ENCODE data around the gene AUP1.
A peak's percentile ranks its signal among the peaks of the same experiment; 100 is the strongest.

AUP1 gene

DNA sequence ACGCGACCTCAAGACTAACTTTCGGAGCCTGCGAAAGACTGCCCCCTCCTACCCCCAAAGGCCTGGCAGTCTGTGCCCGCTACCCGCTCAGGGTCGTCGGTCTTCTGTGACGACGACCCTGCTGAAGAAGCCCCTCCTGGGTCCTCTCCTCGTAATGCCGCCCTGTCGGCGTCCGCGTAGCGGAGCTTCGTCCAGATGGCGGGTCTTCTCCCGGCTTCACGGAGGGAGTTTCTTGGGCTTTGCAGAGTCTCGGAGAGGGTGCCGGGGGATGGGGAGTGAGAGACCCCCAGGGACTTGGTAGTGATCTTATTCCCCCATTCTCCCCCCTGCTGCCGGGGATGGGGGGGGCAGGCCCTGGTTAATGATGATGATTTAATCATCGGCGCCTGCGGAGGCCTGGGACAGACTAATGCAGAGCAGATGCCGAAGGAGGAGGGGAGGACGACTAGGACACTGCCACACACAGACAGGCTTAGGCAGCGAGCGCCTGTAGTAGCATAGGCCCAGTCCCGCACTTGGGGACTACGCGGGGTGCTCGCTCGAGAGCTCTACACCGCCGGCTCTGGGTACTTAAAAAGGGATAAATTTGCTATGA lies 21.5 kb downstream of the AUP1 start:
- Histone ChIP-seq H3K79me2 (ENCODE audit: insufficient read depth, low read length) (0 out of 2 replicates have a peak, but pooled peaks cover 3% of the 10 kb centered on the region), H3K9me3 (ENCODE audit: insufficient read depth, low read length) (no peaks in the 10 kb centered on the region), H4K20me1 (ENCODE audit: low read depth, low read length) (no peaks in the 10 kb centered on the region), H3K9ac (ENCODE audit: low read length) (peak overlapping the region; percentile 68), H3K27ac (ENCODE audit: low read depth, low read length) (peak overlapping the region; percentile 90), H2AFZ (ENCODE audit: low read depth, low read length, severe bottlenecking) (peak overlapping the region; percentile 98), H3K36me3 (ENCODE audit: low read length) (no peaks in the 10 kb centered on the region), H3K9me2 (replicated peaks; ENCODE audit: insufficient read depth, low read length) (no peaks in the 10 kb centered on the region), H3K4me3 (ENCODE audit: insufficient read depth, low read length, poor library complexity, severe bottlenecking) (peak overlapping the region; percentile 70), H3K4me2 (ENCODE audit: low read depth, low read length, poor library complexity, severe bottlenecking) (peak overlapping the region; percentile 66), H3K27me3 (ENCODE audit: low read length) (no peaks in the 10 kb centered on the region), H3F3A (ENCODE audit: insufficient read depth) (peaks cover 4% of the 10 kb centered on the region; the same call in 1 of the 2 replicates)
- TF ChIP-seq EZH2phosphoT487 (conservative IDR thresholded peaks at IDR 0.05; ENCODE audit: low read length), result no peak
- TF ChIP-seq, protein P1, sequence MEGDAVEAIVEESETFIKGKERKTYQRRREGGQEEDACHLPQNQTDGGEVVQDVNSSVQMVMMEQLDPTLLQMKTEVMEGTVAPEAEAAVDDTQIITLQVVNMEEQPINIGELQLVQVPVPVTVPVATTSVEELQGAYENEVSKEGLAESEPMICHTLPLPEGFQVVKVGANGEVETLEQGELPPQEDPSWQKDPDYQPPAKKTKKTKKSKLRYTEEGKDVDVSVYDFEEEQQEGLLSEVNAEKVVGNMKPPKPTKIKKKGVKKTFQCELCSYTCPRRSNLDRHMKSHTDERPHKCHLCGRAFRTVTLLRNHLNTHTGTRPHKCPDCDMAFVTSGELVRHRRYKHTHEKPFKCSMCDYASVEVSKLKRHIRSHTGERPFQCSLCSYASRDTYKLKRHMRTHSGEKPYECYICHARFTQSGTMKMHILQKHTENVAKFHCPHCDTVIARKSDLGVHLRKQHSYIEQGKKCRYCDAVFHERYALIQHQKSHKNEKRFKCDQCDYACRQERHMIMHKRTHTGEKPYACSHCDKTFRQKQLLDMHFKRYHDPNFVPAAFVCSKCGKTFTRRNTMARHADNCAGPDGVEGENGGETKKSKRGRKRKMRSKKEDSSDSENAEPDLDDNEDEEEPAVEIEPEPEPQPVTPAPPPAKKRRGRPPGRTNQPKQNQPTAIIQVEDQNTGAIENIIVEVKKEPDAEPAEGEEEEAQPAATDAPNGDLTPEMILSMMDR (IDR thresholded peaks at IDR 0.05; ENCODE audit: insufficient read depth, low read length, poor library complexity, severe bottlenecking), result no peak

DNA sequence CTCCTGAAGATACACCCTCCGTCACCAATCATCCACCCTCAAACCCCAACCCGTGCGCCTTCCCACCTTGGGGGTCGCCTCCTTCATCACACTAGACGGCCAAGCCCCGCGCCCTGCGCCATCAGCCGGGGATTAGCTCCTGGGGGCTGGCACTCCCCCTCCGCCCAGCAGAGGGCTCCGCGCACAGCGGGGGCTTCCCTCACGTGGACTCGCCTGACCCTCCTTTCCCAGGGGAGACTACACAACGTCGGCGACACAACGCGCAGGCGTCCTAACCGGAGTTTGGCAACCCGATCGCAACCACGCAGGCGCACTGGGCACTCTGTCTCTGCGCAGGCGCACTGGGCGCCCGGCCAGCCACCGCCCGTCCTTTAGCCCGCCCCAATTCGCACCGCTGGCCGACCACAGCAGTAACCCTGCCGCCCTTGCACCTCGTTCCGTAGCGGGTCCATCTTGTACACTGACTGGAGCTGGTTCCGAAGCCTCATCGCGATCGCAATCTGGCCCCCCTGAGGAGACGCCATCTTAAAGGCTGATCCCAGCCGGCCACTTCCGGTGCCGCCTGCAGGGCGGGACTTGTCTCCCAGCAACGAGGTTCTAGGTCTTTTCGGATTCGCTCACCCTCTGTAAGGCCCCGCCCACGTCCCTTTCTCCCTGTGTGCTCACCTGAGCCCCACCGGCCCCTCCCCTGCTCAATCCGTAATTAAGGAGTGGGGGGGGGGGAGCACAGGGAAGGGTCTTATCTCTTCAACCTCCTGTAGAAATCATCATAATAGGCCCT lies 22.2 kb downstream of the AUP1 start, which contains the start of gene PCGF1:
Gene PCGF1, minus strand, starts transcription at position 551 of the 781 bp plus-strand sequence. Its CDS starts 27 bp downstream, at position 524.
- TF ChIP-seq EZH2phosphoT487 (conservative IDR thresholded peaks at IDR 0.05; ENCODE audit: low read length), result no peak
- TF ChIP-seq, protein P1 (IDR thresholded peaks at IDR 0.05; ENCODE audit: insufficient read depth, low read length, poor library complexity, severe bottlenecking), result peak; percentile 68
- Histone ChIP-seq H3F3A (ENCODE audit: insufficient read depth) (peaks cover 4% of the 10 kb centered on the region; the same call in 1 of the 2 replicates), H3K27me3 (ENCODE audit: low read length) (no peaks in the 10 kb centered on the region), H4K20me1 (ENCODE audit: low read depth, low read length) (no peaks in the 10 kb centered on the region), H3K79me2 (ENCODE audit: insufficient read depth, low read length) (0 out of 2 replicates have a peak, but pooled peaks cover 3% of the 10 kb centered on the region), H2AFZ (ENCODE audit: low read depth, low read length, severe bottlenecking) (peak within 1 kb of the TSS; percentile 98), H3K27ac (ENCODE audit: low read depth, low read length) (peak within 1 kb of the TSS; percentile 90), H3K4me3 (ENCODE audit: insufficient read depth, low read length, poor library complexity, severe bottlenecking) (peak within 1 kb of the TSS; percentile 70), H3K9ac (ENCODE audit: low read length) (peak within 1 kb of the TSS; percentile 68), H3K4me2 (ENCODE audit: low read depth, low read length, poor library complexity, severe bottlenecking) (peak within 1 kb of the TSS; percentile 66), H3K36me3 (ENCODE audit: low read length) (no peaks in the 10 kb centered on the region), H3K9me3 (ENCODE audit: insufficient read depth, low read length) (no peaks in the 10 kb centered on the region), H3K9me2 (replicated peaks; ENCODE audit: insufficient read depth, low read length) (no peaks in the 10 kb centered on the region)

DNA sequence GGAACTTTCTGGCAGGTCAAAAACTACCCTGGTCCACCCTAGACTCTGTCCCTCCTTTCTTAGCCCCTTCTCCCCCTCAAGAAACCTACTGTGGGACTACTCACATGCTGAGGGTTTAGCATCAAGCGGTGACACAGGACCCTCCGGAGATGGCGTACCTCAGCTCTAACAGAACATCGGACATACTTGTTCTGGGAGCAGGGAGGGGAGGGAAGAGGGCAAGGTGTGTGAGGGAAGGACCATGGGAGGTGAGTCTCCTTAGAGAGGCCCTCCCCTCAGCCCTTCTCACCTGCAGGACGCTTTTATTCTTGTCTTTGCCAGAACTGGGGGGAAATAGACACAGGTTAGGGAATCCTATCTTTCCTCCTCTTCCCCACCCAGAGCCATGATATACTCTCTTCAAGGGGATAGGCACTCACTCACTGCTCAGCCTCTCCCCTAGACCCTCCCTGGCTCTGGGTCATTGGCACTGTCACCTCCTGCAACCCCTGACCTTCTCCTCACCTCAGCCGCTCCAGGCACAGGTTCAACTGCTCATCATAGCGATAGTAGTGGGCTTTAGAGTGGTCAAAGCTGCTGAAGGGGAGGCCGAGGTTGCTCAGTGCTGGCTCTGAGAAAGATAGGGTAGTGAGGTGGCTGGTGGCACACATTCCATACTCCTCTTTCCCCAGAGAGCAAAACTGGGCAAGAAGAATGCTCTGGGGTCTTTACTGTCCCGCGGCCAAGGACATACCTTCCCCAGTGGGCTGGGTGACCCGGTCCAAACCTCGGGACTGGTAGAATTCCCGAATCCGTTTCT lies 23.9 kb downstream of the AUP1 start:
- Histone ChIP-seq H3K36me3 (ENCODE audit: low read length) (no peaks in the 10 kb centered on the region), H3K27me3 (ENCODE audit: low read length) (no peaks in the 10 kb centered on the region), H3K9me2 (replicated peaks; ENCODE audit: insufficient read depth, low read length) (no peaks in the 10 kb centered on the region), H3K9ac (ENCODE audit: low read length) (no peak overlapping the region), H3K4me3 (ENCODE audit: insufficient read depth, low read length, poor library complexity, severe bottlenecking) (no peak overlapping the region), H3K4me2 (ENCODE audit: low read depth, low read length, poor library complexity, severe bottlenecking) (no peak overlapping the region), H3K79me2 (ENCODE audit: insufficient read depth, low read length) (0 out of 2 replicates have a peak, but pooled peaks cover 3% of the 10 kb centered on the region), H4K20me1 (ENCODE audit: low read depth, low read length) (no peaks in the 10 kb centered on the region), H3K9me3 (ENCODE audit: insufficient read depth, low read length) (no peaks in the 10 kb centered on the region), H3F3A (ENCODE audit: insufficient read depth) (peaks cover 4% of the 10 kb centered on the region; the same call in 1 of the 2 replicates), H2AFZ (ENCODE audit: low read depth, low read length, severe bottlenecking) (no peak overlapping the region), H3K27ac (ENCODE audit: low read depth, low read length) (no peak overlapping the region)
- no peak for TF ChIP-seq EZH2phosphoT487 (conservative IDR thresholded peaks at IDR 0.05; ENCODE audit: low read length)
- TF ChIP-seq, protein P1 (IDR thresholded peaks at IDR 0.05; ENCODE audit: insufficient read depth, low read length, poor library complexity, severe bottlenecking), result no peak
